Measurements from ENCODE around the gene CD1B.
"Not testable (repeated sequence)": the region's sequence is repeated elsewhere in the genome, so short reads cannot be mapped to it uniquely, and the experiment has no call there.

CD1B gene

DNA sequence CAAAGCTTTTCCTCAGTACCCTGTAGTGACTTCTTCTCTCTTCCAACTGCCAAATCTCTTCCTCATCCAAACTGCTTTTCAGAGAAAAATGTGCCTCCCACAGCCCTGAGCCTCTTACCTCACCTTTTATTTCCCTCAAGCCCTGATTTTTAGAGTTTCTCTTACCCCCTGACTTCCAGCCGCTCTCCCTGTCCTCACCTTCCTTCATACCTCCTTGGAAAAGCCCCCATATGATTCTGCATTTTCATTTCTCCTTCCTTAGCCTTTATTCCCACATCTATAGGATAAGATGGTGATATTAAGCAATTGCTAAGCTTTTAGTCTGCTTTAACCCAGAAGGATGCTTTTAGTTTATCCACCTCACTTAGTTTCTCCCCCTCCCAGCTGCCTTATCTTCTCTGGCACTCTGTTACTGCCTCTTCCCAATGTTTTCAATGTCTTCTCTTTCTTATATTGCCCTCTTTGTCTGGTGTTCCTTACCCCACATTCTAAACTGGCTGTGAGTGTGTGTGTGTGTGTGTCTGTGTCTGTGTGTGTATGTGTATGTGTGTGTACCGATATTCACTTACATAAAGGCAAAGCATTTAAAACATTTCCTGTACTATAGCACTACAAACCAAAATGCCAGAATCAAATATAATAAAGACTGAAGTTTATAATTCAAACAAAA, at the start of gene CD1B:
Gene CD1B (minus strand): TSS at position 51 of the 670 bp plus-strand sequence. CDS start 108 bp downstream, outside the sequence.
- DNase-seq, result no peak

DNA sequence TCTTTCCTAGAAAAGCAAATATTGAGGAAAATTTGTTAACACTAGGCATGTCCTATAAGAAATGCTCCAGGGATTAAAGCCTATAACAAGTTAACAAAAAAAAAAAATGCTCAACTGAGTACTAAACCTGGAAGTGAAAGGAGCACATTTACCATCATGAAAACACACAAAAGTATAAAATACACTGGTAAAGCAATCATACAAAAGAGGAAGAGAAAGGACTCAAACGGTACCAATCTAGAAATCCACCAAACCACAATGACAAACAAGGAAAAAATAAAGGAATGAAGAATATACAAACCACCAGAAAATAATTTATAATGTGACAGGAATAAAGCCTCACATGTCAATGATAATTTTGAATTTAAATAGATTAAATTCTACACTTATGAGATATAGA, 43.5 kb upstream of the CD1B start:
- DNase-seq, result no peak

DNA sequence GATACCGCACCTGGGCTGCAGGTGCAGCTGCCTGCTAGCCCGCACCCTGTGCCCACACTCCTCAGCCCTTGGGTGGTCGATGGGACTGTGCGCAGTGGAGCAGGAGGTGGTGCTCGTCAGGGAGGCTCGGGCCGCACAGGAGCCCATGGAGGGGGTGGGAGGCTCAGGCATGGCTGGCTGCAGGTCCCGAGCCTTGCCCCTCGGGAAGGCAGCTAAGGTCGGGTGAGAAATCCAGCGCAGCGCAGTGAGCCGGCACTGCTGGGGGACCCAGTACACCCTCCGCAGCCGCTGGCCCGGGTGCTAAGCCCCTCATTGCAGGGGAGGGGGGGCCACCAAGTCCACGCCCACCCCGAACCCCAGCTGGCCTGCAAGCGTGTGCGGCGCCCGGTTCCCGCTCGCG, 42.8 kb upstream of the CD1B start:
- DNase-seq, result not testable (repeated sequence)

DNA sequence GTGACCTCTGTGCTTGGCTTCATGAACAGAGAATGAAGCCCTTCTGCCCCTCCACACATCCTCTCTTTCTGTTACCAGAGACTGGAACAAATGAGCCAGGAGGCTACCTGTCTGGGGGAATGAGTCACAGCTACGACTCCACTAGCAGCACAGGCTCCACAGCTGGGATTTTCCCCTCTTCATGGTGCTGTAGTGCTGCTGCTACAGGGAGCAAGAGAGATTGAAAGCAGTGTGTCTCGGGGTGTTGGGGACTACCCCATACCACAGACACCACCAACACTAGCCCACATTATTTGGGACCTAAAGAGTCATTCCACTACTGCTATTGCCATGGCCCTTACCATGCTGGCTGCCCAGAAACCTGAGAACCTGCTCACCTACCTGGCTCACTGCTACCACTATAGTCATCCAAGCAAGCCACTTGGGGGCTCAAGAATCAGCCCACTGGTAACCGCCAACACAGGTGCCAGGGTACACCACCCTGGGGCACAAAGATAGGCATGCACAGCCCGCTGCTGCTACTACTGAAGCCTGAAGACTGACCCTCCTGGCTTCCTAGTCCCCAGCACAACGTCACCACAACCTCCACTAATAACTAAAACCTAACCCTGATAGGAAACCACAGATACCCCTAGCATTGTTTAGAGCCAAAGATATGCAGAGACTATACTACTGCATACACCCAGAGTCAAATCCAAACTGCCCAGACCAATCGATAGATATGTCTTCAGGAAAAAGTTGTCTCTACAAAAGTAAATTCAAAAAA, 40.0 kb upstream of the CD1B start:
- no peak for DNase-seq

DNA sequence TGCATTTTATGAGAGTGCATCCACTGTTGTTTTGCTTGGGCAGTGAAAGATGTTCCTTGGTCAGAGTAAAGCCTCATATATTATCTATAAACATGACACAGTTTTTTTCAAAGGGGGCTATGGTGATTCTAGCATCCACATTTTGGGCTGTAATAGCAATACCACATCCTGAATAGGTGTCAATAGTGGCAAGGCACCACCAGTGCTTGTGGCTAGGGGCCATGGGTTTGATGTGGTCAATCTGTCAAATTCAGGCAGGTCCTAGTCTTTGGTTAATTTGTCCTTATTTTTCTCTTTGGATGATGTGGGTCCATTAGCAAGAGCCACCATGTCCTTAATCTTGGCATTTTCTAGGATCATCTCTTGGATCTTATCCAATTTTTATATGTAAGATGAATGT, 35.5 kb upstream of the CD1B start:
- DNase-seq, result no peak

DNA sequence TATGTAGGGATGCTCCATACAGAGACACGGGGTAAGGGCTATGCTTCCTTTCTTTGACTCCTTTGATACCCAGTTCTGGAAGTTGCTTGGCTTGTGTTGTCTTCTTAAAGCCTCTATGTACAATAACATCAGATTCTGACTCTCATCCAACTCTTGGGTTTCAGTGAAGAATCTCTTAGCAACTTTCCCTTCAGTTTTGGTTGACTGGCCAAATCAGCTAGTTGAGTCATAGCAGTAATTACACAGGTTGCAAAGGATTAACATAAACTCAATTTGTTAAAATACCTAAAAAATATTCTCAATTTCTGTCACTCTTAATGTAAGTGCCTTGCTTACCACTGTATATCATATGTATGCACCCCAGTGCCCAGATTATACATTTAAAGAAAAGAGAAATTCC, 31.6 kb upstream of the CD1B start:
- DNase-seq, result no peak

DNA sequence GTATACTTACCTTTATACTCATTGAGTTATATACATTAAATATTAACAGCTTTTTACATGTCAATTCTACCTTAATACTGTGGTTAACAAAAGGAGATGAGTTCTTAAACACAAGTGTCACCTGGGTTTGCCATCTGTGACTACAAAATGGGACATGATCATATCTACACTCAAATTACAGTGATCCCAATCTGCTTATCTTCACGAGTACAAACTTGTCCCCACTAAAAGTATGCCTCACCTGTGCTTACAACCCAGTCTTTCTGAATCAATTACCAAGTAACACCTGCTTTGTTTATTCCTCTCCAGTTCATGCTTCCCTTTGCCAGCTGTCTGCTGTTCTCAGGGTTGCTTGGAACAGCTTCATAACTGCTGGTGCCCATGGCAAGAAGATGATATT, 31.2 kb upstream of the CD1B start:
- no peak for DNase-seq

DNA sequence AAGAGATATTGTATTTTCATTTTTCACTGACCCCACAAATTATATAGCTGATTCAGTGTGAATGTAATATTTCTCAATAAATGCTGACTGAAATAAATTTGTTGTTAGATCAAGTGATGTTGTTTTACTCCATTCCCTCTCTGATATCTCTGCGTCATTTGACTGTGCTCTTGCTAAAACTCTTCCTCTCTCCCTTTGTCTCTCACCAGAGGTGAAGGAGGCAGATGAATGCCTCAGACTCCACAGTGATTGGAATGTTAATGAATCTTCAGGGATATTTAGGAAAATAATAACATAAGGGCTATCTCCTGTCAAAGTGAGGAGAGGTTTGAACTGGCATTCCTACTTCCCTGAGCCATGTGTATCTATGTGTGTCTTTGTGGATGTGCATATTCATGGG, 26.1 kb upstream of the CD1B start:
- no peak for DNase-seq

DNA sequence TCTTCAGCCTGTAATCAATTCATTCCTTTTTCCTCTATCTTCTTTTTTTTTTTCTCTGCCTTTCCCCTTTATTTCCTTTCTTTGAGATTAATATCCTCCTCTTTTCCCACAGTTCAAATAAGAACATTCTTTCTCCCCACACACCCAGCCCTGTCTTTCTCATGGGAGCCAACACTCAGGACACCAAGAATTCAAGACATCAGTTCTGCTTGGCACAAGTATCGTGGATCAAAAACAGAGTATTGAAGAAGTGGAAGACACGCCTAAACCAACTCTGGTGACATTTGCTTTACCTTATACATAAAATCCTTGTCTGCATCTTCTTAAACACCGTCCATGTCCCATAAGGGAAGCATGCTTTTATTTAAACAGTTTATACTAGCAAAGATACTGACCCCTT, 25.3 kb upstream of the CD1B start:
- no peak for DNase-seq

DNA sequence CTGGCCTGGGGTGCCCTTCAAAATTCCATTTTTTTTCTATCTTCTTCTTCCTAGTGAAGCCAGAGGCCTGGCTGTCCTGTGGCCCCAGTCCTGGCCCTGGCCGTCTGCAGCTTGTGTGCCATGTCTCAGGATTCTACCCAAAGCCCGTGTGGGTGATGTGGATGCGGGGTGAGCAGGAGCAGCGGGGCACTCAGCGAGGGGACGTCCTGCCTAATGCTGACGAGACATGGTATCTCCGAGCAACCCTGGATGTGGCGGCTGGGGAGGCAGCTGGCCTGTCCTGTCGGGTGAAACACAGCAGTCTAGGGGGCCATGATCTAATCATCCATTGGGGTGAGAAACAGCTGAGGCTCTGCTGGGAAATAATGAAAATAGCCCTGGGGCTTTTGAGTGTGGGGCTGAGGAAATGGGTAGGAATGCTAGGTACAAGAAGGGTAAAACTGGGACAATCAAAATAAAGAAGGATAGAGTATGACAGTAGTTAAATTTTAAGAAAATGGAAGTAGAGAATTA, 24.5 kb upstream of the CD1B start:
- no peak for DNase-seq

DNA sequence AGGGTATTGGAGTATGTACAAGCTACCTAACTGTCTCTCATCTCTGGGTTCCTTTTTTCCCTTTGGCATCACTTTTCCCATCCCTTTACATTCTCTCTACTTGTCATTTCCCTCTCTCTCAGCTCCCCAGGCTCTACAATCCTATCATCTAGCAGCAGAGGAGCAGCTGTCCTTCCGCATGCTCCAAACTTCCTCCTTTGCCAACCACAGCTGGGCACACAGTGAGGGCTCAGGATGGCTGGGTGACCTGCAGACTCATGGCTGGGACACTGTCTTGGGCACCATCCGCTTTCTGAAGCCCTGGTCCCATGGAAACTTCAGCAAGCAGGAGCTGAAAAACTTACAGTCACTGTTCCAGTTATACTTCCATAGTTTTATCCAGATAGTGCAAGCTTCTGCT, 22.9 kb upstream of the CD1B start:
- no peak for DNase-seq

DNA sequence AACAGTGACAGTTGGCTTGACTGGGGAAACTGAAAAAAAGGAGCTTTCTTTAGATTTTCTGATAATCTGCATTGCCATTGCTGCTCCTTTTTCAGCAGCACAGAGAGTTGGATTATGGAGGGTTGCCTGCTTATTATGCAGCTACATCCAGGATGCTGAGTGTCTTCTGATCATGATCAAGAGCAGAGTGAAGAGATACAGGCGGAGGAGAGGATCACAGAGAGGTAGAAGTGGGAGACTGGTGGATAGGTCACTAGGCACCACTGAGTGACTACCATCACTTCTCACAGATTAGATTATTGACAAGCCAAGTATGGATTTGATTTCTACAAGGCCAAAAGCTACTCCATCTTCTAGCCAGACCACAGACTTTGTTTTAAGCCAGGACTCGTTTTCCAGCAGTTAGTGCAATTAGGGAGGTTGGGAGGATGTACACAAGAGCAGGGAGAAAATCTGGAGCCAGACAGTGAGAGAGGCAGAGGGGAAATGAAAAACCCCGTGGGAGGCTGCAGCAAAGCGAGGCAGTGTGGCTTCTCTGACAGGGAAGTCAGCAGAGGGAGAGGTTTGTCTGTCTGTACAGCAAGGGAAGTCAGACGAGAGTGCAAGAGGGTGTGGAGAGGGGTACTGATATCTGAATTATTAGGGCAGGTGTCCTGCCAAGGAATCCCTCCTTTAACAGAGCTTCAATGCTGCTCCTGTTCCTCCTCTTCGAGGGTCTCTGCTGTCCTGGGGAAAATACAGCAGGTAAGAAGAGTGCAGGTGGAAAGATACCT, 22.2 kb upstream of the CD1B start, which contains the start of gene CD1E:
Gene CD1E (plus strand): TSS at position 592 of the 773 bp plus-strand sequence. CDS start 95 bp downstream, at position 687.
- no peak for DNase-seq

DNA sequence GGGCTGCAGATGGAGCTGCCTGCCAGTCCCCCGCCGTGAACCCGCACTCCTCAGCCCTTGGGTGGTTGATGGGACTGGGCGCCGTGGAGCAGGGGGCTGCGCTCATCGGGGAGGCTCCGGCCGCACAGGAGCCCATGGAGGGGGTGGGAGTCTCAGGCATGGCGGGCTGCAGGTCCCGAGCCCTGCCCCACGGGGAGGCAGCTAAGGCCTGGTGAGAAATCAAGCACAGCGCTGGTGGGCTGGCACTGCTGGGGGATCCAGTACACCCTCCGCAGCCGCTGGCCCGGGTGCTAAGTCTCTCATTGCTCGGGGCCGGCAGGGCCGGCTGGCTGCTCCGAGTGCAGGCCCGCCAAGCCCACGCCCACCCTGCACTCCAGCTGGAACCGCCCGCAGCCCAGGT, 17.6 kb upstream of the CD1B start:
- not testable (repeated sequence) for DNase-seq

DNA sequence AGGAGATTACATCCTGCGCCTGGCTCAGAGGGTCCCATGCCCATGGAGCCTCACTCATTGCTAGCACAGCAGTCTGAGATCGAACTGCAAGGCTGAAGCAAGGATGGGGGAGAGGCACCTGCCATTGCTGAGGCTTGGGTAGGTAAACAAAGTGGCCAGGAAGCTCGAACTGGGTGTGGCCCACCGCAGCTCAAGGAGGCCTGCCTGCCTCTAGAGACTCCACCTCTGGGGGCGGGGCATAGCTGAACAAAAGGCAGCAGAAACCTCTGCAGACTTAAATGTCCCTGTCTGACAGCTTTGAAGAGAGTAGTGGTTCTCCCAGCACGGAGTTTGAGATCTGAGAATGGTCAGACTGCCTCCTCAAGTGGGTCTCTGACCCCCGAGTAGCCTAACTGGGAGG, 5.1 kb upstream of the CD1B start:
- not testable (repeated sequence) for DNase-seq

DNA sequence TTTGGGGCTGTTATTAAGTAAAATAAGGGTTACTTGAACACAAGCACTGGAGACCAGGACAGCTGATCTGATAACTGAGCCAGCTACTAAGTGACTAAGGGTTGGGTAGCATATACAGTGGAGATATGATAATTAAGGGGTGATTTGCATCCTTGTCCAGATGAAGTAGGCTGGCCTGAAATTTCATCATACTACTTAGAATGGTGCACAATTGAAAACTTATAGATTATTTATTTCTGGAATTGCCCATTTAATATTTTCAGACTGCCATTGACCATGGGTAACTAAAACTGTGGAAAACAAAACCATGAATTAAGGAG, 3.8 kb upstream of the CD1B start:
- no peak for DNase-seq

DNA sequence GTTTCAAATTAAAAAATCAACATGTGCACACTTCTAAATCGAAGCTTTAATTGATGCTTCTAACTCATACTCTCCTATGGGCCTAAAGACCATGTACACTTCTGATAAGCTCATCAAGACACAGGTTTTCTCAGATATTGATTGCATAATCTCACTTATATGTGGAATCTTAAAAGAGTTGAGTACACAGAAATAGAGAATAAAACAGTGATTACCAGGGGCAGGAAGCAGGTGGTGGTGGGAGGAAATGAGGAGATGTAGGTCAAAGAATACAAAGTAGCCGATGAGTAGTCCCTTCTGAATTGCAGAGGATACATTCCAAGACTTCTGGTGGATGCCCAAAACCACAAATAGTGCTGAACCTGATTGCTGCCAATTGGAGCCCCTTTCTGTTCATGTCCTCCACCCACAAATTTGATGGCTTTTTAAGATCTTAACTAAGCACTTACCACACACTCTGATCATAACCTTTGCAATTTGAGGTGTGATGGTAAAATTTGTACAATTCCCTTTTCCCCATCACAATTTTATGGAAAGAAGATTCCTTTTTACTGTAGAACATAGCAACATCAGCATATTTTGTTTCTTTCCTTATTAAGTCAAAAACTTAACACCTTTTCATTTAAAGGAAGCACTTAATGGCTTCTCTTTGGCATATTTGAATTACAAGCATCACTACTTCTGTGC, 3.3 kb upstream of the CD1B start:
- DNase-seq, result no peak

DNA sequence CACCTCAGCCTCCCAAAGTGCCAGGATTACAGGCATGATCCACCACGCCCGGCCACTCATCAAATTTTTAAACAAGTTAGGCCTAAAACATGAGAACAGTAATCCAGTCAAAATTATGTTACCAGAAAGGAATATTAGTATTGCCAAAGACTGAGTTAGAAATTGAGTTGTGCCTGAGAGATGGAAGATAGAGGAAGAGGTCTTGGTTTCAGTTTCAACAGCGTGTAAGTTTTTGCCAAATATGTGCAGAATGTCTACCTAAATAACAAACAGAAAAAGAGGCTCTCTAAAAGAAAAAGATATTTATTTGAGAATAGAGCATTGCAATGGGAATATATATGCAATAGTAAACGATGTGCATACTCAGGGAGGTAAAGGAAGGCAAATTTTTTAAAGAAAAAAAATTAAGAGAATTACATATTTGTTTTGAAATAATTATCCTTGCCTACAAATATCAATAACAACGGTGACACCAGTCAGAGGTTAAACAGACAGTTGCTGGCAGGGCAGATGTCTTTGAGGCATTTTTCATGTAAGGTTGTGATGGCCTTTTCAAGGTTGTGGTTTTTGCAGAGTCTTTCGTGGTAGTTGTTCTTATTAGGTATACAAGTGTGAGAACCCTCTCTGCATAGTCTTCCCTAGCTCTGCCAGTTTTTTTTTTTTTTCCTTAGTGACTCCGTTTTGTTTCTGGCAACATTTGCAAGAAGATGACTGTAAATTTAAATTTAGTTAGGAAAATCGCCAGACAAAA, 2.2 kb upstream of the CD1B start:
- no peak for DNase-seq

DNA sequence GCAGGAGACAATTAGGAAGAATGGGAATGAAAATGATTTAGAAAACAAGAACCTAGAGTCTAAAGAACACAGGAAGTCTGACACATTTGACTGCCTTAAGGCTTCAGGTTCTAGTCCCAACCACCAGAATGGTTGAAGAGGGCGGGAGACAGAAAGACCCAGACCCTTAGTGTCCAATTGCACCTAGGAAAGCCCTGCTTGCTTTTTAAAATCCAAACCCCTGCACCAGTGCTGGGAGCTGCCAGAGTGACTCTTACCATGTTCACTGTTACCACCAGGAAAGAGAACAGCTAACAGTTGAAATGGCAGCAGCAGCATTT, 265 bp downstream of the CD1B start:
- no peak for DNase-seq

DNA sequence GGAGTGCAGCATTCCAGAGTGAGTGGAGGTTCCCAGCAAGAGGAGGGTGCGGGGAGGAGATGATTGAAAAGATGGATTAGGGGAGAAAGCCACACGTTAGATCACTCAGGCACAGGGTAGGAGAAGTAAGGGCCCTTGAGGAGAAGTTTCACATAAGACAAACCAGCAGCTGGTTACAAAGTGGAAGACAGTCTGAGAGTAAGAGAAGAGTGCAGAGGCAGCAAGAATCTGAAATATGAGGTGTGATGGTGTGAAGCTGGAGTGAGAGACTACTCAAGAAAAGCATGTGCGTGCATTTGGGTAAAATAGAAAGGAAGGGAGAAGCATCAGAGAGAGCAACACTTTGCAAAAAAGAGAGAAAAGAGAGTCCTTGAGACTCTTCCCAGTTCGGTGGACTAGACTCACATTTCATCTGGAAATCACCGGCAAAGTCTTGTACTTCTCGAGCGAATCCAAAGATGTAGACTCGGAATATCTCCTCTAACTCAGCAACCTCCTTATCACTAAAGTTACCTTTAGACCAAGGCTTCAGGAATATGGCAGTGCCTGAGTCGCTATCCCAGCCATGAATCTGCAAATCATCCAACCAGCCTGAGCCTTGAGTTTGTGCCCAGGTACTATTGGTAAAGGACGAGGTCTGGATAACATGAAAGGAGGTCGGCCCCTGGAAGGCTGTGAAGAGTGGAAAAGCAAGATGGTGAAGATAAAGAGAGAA, 783 bp downstream of the CD1B start:
- no peak for DNase-seq

DNA sequence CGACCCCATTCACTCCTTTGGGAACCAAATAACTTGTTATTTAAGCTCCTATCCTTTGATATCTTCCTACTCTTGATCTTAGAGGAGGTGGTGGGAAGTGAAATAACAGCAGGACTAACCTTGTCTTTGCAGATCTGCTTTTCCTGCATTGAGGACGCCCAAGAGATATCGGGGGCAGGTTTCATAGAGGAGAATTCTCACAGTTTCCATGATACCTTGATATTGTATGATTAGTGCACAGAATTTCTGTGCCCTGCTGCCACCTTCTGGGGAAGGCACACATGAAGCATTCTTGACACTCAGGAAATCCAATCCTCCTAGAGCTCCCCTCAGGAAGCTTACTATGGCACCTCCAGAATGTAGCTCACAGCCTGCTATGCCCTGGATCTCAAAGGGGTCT, 1.6 kb downstream of the CD1B start:
- no peak for DNase-seq

DNA sequence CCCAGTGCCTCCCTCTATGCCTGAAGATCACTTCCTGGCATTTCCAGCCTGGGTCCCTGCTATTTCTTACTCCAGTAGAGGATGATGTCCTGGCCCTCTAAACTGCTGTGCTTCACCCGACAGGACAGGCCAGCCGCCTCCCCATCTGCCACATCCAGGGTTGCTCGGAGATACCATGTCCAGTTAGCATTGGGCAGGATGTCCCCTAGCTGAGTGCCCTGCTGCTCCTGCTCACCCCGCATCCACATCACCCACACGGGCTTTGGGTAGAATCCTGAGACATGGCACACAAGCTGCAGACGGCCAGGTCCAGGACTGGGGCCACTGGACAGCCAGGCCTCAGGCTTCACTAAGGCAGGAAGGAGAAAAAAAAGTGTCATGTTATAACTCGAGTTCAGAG, 2.0 kb downstream of the CD1B start:
- no peak for DNase-seq

DNA sequence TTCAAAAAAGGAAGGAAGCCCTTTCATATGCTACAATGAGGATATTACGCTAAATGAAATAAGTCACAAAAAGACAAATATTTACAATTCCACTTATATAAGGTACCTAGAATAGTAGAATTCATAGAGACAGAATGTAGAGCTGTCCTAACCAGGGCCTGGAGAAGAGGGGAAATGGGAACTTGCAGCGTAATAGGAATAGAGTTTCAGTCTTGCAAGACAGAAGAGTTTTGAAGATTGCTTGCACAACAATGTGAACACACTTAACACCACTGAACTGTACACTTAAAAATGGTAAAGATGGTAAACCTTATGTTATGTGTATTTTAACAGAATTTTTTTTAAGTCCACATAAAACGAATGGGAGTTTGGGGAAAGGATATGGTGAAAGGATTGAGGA, 2.9 kb downstream of the CD1B start:
- no peak for DNase-seq

Data from activated naive CD4-positive, alpha-beta T cell treated with Interleukin-2 at 50 U/mL for 16 hours (primary cell).